Smooth muscle cell of the pulmonary artery (primary cell): Measurements from ENCODE around the gene ARMCX4. TPM values are rescaled to one million over a fixed set of nuclear protein-coding genes. Genes with fewer than 3 reads are reported as not detected.

Experiments
- total RNA-seq: library from RNA; depleted of rRNA; stranded (reverse); fragments of >200 nt; gene quantifications from 2 replicates; pipeline ENCODE4 v1.2.3, GENCODE V29; 2014

The ARMCX4 gene
- total RNA-seq, result 4.4 and 7.3 TPM in 2 replicates

GRCh38 chrX:101485212-101485949 lies at the start of gene ARMCX4:
Gene ARMCX4, plus strand, starts transcription at chrX:101485456. Its CDS starts 3,134 bp downstream, at chrX:101488590.

Other genes starting within 250 kb of the ARMCX4 start
- 0.20 and 0.26 TPM in 2 replicates for gene TAF7L, start 194.1 kb upstream of the ARMCX4 start, total RNA-seq
- 4.0 and 4.1 TPM in 2 replicates for gene TIMM8A, start 136.7 kb upstream of the ARMCX4 start, total RNA-seq
- gene BTK, start 99.3 kb upstream of the ARMCX4 start, total RNA-seq, result not detected in 2 replicates
- 381 and 482 TPM in 2 replicates for gene RPL36A, start 94.4 kb upstream of the ARMCX4 start, total RNA-seq
- gene GLA, start 77.5 kb upstream of the ARMCX4 start, total RNA-seq, result 18.3 and 23.0 TPM in 2 replicates
- 55.9 and 72.3 TPM in 2 replicates for gene HNRNPH2, start 77.2 kb upstream of the ARMCX4 start, total RNA-seq
- 40.6 and 51.0 TPM in 2 replicates for gene ARMCX1, start 65.1 kb downstream of the ARMCX4 start, total RNA-seq
- 37.7 and 40.4 TPM in 2 replicates for gene ARMCX6, start 132.5 kb downstream of the ARMCX4 start, total RNA-seq
- gene ARMCX3, start 137.7 kb downstream of the ARMCX4 start, total RNA-seq, result 91.0 and 132 TPM in 2 replicates
- 140 and 167 TPM in 2 replicates for gene ARMCX2, start 174.4 kb downstream of the ARMCX4 start, total RNA-seq